Peyer's patch (tissue), 4 donors: ENCODE measurements around the gene MICAL3. TPM values are rescaled to one million over a fixed set of nuclear protein-coding genes. Genes with fewer than 3 reads are reported as not detected.
A peak's percentile ranks its signal among the peaks of the same experiment; 100 is the strongest.

Source experiments
- DNase-seq, 3 donors: peaks; one replicate each; pipeline ENCODE4 v3.0.0-alpha.2; 2017 to 2019
- H3K27ac ChIP-seq, 4 donors: fragments of 200-600 bp; sonication (generic); one replicate each; pipeline ENCODE4 v1.5.1; 2016 to 2019
- H3K27me3 ChIP-seq, 2 donors: fragments of 200-600 bp; sonication (generic); one replicate each; pipeline ENCODE4 v1.5.1; 2019
- H3K36me3 ChIP-seq, 3 donors: fragments of 200-600 bp; sonication (generic); one replicate each; pipeline ENCODE4 v1.5.1; 2016 to 2019
- H3K4me1 ChIP-seq, 4 donors: fragments of 200-600 bp; sonication (generic); one replicate each; pipeline ENCODE4 v1.5.1; 2016 to 2019
- H3K4me3 ChIP-seq, 4 donors: fragments of 200-600 bp; sonication (generic); 1 replicate in 3 of 4; 2 replicates in 1 of 4; pipeline ENCODE4 v1.5.1; 2016 to 2019; ENCODE audit warnings: mild to moderate bottlenecking in 1 of 4
- H3K9me3 ChIP-seq, 4 donors: fragments of 200-600 bp; sonication (generic); one replicate each; pipeline ENCODE4 v1.5.1; 2016 to 2019; ENCODE audit warnings: mild to moderate bottlenecking in 1 of 4
- POLR2A ChIP-seq, 2 donors: fragments of 450-650 bp; IDR thresholded peaks; one replicate each; pipeline ENCODE4 v1.5.1; 2017; ENCODE audit warnings: antibody characterized with exemption in 2 of 2, mild to moderate bottlenecking in 2 of 2, moderate library complexity in 2 of 2
- total RNA-seq, 4 donors: library from RNA; depleted of rRNA; stranded (reverse); fragments of >200 nt; gene quantifications; one replicate each; pipeline ENCODE4 v1.1.0, GENCODE V29; 2016
- TF ChIP-seq, protein P1 (sequence below), 6 experiments: fragments of 450-650 bp in 4 of 6; fragments of 200-600 bp in 2 of 6; sonication (generic) in 1 of 6; IDR thresholded peaks; one replicate each; pipeline ENCODE4 v1.5.1; 2017 to 2019; ENCODE audit warnings: antibody characterized with exemption in 6 of 6, mild to moderate bottlenecking in 3 of 6, moderate library complexity in 1 of 6

MICAL3 gene
- total RNA-seq, 4 donors from 2014 or later = 68.5 to 99.1 (median 88.7) TPM

DNA sequence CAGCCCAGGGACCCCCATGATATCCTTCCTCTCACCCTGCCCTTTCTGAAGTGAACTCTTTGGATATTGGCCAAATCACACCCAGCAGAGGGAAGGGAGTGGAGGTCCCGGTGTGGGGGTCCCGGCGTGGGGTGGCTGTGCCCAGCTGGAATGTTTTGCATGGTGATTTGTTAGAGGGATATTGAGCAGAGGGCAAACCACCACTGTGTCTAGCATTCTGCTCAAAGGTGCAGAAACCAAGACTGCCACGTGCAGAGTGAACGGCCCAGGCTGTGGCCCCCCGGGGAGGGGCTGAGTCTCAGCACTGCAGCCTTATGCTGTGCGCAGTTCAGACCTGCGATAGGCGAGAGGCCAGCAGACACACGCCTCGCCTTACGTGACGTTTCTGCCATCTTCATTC is 242.2 kb downstream of the MICAL3 start:
- peak overlapping the region in 2 of 4 donors; percentile 57 to 60 for H3K27ac ChIP-seq

DNA sequence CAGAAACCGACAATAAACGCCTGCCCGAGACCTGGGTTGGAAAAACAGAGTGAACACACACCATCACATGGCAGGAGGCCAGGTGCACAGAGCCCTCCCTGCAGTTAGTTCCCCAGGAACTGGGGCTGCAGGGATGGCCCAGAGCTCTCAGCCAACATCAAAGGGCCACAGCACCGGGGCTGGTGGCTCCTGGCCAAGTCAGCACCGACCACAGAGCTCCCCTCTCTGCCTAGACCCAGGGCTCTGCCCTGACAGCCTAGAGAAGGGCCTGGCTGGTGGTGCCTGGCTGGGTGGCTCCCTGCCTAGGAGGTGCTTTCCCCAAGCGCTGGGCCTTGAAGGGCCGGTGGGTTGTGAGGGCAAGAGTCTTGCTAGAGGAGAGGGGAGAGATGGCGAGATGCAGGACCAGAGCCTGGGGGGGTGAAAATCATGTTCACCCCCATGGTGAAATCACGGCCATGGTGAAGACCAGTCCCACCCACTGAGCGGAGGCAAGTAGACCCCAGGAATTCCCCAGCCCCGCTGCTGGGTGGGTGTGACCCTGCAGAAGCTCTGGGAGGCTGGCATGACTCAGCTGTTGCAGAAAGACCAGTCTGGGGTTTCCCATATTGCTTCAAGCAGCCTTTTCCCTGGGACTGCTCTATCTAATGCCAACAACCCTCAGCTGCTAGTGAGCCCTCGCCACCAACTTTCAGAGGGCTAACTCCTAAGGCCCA is 242.9 kb downstream of the MICAL3 start:
- H3K36me3 ChIP-seq = no peaks in the 10 kb centered on the region
- no peak overlapping the region for H3K4me3 ChIP-seq
- peaks cover 4 to 27% (median 12%) of the 10 kb centered on the region in 4 donors for H3K4me1 ChIP-seq
- H3K27me3 ChIP-seq = no peaks in the 10 kb centered on the region
- H3K27ac ChIP-seq = peak overlapping the region in 1 of 4 donors; percentile 38
- TF ChIP-seq, protein P1, sequence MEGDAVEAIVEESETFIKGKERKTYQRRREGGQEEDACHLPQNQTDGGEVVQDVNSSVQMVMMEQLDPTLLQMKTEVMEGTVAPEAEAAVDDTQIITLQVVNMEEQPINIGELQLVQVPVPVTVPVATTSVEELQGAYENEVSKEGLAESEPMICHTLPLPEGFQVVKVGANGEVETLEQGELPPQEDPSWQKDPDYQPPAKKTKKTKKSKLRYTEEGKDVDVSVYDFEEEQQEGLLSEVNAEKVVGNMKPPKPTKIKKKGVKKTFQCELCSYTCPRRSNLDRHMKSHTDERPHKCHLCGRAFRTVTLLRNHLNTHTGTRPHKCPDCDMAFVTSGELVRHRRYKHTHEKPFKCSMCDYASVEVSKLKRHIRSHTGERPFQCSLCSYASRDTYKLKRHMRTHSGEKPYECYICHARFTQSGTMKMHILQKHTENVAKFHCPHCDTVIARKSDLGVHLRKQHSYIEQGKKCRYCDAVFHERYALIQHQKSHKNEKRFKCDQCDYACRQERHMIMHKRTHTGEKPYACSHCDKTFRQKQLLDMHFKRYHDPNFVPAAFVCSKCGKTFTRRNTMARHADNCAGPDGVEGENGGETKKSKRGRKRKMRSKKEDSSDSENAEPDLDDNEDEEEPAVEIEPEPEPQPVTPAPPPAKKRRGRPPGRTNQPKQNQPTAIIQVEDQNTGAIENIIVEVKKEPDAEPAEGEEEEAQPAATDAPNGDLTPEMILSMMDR (IDR thresholded peaks at IDR 0.05) = no peak
- TF ChIP-seq POLR2A (IDR thresholded peaks at IDR 0.05) = no peak
- H3K9me3 ChIP-seq = no peaks in the 10 kb centered on the region
- peak in 1 of 3 donors; percentile 72 for DNase-seq

More for the DNA sequence above, 242.2 kb downstream of the MICAL3 start:
- Histone ChIP-seq H3K4me1 (peaks cover 7 to 33% (median 15%) of the 10 kb centered on the region in 4 donors), H3K36me3 (no peaks in the 10 kb centered on the region), H3K9me3 (no peaks in the 10 kb centered on the region), H3K4me3 (no peak overlapping the region), H3K27me3 (no peaks in the 10 kb centered on the region)
- DNase-seq = no peak
- no peak for TF ChIP-seq POLR2A (IDR thresholded peaks at IDR 0.05)
- TF ChIP-seq, protein P1 (IDR thresholded peaks at IDR 0.05) = no peak

DNA sequence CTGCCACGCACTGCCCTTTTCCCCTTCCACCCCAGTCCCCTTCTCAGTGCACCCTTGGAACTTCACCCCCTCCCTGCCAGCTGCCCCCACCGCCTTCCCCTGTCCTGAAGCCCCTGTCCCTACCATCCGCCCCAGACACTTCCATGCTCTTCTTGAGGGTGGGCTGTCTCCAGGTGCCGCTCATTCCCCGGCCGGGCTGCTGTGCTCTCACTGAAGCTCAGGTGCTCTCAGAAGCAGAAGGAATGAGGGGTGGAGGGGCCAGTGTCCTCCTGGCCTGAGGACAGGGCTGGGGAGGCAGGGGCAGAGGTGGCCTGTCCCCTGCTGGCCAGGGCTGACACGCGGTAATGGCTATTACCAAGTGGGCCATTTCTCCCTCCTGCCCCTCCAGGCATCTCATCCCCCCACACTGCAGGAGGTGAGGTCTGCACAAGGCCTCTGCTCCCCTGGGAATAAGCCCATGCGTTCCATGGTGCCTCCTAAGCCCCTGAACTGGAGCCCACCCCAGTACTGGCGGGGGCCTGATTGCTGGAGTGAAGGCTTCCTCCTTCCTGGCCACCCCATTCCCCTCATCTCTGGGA is 243.5 kb downstream of the MICAL3 start:
- Histone ChIP-seq H3K27ac (peak overlapping the region in 1 of 4 donors; percentile 38), H3K4me1 (peaks cover 4 to 22% (median 12%) of the 10 kb centered on the region in 4 donors), H3K9me3 (no peaks in the 10 kb centered on the region), H3K36me3 (no peaks in the 10 kb centered on the region), H3K27me3 (no peaks in the 10 kb centered on the region), H3K4me3 (no peak overlapping the region)
- no peak for DNase-seq
- TF ChIP-seq, protein P1 (IDR thresholded peaks at IDR 0.05) = no peak
- no peak for TF ChIP-seq POLR2A (IDR thresholded peaks at IDR 0.05)

DNA sequence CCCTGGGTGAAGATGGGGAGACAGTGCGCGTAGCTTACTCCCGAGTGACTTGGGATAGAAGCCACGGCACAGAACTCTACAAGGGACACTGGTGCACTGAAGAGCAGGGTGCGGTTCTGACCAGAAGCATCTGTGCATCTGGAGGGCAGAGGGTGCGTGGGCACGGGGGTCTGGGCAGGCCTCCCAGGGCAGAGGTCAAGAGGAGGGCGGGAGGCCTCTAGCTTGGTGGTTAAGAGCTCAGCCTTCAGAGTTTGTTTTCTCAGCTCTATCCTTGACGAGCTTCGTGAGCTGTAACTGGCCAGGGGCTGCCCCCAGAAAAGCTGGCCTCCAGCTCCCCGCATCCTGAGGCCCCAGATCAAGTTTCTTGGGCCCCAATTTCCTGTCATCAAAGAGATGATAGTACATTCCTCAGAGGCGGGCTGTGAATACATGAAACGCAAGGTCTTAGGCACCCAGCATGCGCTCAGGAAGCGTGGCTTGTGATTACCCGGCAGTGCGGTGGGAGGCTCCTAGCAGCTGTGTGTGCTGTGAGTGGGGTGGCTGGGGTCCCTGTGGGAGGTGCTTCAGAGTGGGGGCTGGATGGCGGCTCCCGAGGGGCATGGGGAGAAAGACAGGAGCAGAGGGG is 244.1 kb downstream of the MICAL3 start:
- no peaks in the 10 kb centered on the region for H3K27me3 ChIP-seq
- no peaks in the 10 kb centered on the region for H3K36me3 ChIP-seq
- no peak for DNase-seq
- no peak overlapping the region for H3K27ac ChIP-seq
- H3K9me3 ChIP-seq = no peaks in the 10 kb centered on the region
- TF ChIP-seq POLR2A (IDR thresholded peaks at IDR 0.05) = no peak
- peaks cover 4 to 25% (median 14%) of the 10 kb centered on the region in 4 donors for H3K4me1 ChIP-seq
- H3K4me3 ChIP-seq = no peak overlapping the region

DNA sequence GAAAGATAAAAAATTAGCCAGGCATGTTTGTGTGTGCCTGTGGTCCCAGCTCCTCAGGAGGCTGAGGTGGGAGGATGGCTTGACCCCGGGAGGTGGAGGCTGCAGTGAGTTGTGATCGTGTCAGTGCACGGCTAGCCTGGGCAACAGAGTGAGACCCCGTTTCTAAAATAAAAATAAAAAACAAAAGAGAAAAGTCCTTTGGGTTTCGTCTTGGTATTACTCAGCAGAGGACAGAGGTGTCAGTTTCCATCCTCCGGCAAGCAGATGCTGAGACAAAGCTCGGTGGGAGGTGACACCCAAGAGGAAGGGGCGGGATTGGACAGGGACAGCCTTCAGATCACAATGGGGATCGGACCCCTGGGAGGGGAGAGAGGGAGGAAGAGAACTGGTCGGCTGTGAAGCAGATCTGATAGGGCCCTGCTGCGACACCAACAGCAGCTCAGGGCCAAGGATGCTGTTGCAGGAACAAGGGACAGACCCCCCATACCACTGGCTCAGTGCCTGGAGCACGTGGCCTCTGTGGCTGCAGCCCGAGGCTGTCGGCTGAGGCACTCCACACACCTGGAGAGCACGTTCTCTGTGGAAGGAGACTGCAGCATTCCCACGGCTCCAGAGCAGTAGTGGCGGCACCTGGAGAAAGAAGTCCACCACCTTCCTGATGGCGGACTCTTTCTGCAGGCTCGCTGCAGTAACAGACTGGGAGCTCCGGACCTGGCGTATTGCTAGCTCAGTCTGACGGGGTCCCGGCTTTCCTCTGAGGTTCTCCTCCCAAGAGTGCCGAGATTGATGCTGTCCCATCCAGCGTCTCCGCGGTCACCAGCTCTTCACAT is 244.9 kb downstream of the MICAL3 start:
- Histone ChIP-seq H3K27ac (peak overlapping the region in 1 of 4 donors; percentile 10), H3K4me3 (no peak overlapping the region), H3K27me3 (no peaks in the 10 kb centered on the region), H3K36me3 (no peaks in the 10 kb centered on the region), H3K4me1 (peaks cover 4 to 32% (median 14%) of the 10 kb centered on the region in 4 donors), H3K9me3 (no peaks in the 10 kb centered on the region)
- TF ChIP-seq POLR2A (IDR thresholded peaks at IDR 0.05) = no peak
- TF ChIP-seq, protein P1 (IDR thresholded peaks at IDR 0.05) = no peak
- DNase-seq = no peak
